ENCODE results near the gene FAM131A. TPM values are rescaled to one million over a fixed set of nuclear protein-coding genes. Genes with fewer than 3 reads are reported as not detected.

FAM131A gene
- total and polyA plus RNA-seq, 2 donors (not counting 3 experiments of a cell fraction or from before 2014, with no cell fraction given): 19.9 to 29.9 TPM

GRCh38 chr3:184299488-184300377 is 37.7 kb upstream of the FAM131A start:
- Histone ChIP-seq H3K27ac (ENCODE audit: insufficient read depth, low read depth, low read length) (peak overlapping the region; percentile 70), H2AFZ (ENCODE audit: low read depth, low read length) (no peak overlapping the region), H3K4me3 (replicated peaks in 1 of 3; ENCODE audit: insufficient read depth in 1 of 3, low read depth in 1 of 3, low read length in 3 of 3) (peak overlapping the region; percentile 71 to 89 (median 88)), H3K9me3 (replicated peaks; ENCODE audit: control insufficient read depth, insufficient read depth, low read length) (no peaks in the 10 kb centered on the region), H4K20me1 (replicated peaks; ENCODE audit: control insufficient read depth, extremely low read depth, insufficient read depth, low read length) (no peaks in the 10 kb centered on the region), H3K4me2 (ENCODE audit: insufficient read depth, low read length) (peak overlapping the region; percentile 87), H3K9ac (replicated peaks; ENCODE audit: extremely low read depth, insufficient read depth, low read length) (peak overlapping the region; percentile 90), H3K4me1 (ENCODE audit: control insufficient read depth, extremely low read depth, insufficient read depth, low read length) (peaks cover 13% of the 10 kb centered on the region), H3K27me3 (ENCODE audit: control insufficient read depth in 2 of 2, insufficient read depth in 2 of 2, low read length in 2 of 2) (peaks cover 0 to 3% of the 10 kb centered on the region in 2 experiments), H3K36me3 (ENCODE audit: control insufficient read depth in 2 of 2, extremely low read depth in 1 of 2, insufficient read depth in 2 of 2, low read length in 2 of 2) (peaks cover 27 to 31% of the 10 kb centered on the region in 2 experiments), H3K9me1 (replicated peaks; ENCODE audit: control insufficient read depth, extremely low read depth, insufficient read depth, low read length) (no peaks in the 10 kb centered on the region), H3K79me2 (ENCODE audit: control insufficient read depth, insufficient read depth, low read length) (peaks cover 51% of the 10 kb centered on the region)
- TSS peak; percentile 95 for BruUV-seq (replicated peaks)
- no peak for FAIRE-seq
- intact Hi-C loops (cut with micrococcal nuclease) (loop anchor here (1.0 to 2.0 kb wide), 5 partner anchors 15 to 125 kb away; partner anchors contain the start of genes AP2M1, EEF1AKMT4 and EIF4G1), dilution Hi-C loops (cut with MboI; ENCODE audit: extremely low pct_ligation_motif_present, low sequenced_read_pairs) (no loop called here)
- ChIA-PET POLR2A (no interaction called here), CTCF (interaction anchor here (1.0 to 1.5 kb wide), 3 partner anchors 12 to 404 kb away, joined by 3 to 4 read pairs (median 4); no protein-coding TSS in a partner anchor)
- TF ChIP-seq POLR2AphosphoS5 (IDR thresholded peaks at IDR 0.05; ENCODE audit: insufficient read depth, low read depth, low read length): peak; percentile 39
- no peak for TF ChIP-seq MYC (IDR thresholded peaks at IDR 0.05; ENCODE audit: low read depth, low read length)
- TF ChIP-seq POLR2A (IDR thresholded peaks at IDR 0.05; ENCODE audit: low read depth, low read length): no peak
- DNase-seq (ENCODE audit: low read depth, low spot score): peak; percentile 67

- FAIRE-seq (peak; percentile 83), DNase-seq (ENCODE audit: low read depth, low spot score) (peak; percentile 29)
- H3K9me3 ChIP-seq (replicated peaks; ENCODE audit: control insufficient read depth, insufficient read depth, low read length): no peaks in the 10 kb centered on the region
- H3K9ac ChIP-seq (replicated peaks; ENCODE audit: extremely low read depth, insufficient read depth, low read length): peak overlapping the region; percentile 90
- H4K20me1 ChIP-seq (replicated peaks; ENCODE audit: control insufficient read depth, extremely low read depth, insufficient read depth, low read length): no peaks in the 10 kb centered on the region
- peaks cover 54% of the 10 kb centered on the region for H3K79me2 ChIP-seq (ENCODE audit: control insufficient read depth, insufficient read depth, low read length)
- peak overlapping the region; percentile 87 for H3K4me2 ChIP-seq (ENCODE audit: insufficient read depth, low read length)
- no TSS peak for BruUV-seq (replicated peaks)
- ChIA-PET POLR2A (no interaction called here), CTCF (interaction anchor here (1.4 to 1.5 kb wide), 2 partner anchors 11 to 40 kb away, joined by 3 to 4 read pairs; no protein-coding TSS in a partner anchor)
- no peaks in the 10 kb centered on the region for H3K27me3 ChIP-seq (ENCODE audit: control insufficient read depth in 2 of 2, insufficient read depth in 2 of 2, low read length in 2 of 2)
- peaks cover 28 to 31% of the 10 kb centered on the region in 2 experiments for H3K36me3 ChIP-seq (ENCODE audit: control insufficient read depth in 2 of 2, extremely low read depth in 1 of 2, insufficient read depth in 2 of 2, low read length in 2 of 2)
- intact Hi-C loops (cut with micrococcal nuclease) (no loop called here), dilution Hi-C loops (cut with MboI; ENCODE audit: extremely low pct_ligation_motif_present, low sequenced_read_pairs) (no loop called here)
- H3K27ac ChIP-seq (ENCODE audit: insufficient read depth, low read depth, low read length): peak overlapping the region; percentile 70
- no peak overlapping the region for H2AFZ ChIP-seq (ENCODE audit: low read depth, low read length)
- H3K9me1 ChIP-seq (replicated peaks; ENCODE audit: control insufficient read depth, extremely low read depth, insufficient read depth, low read length): no peaks in the 10 kb centered on the region
- H3K4me3 ChIP-seq (replicated peaks in 1 of 3; ENCODE audit: insufficient read depth in 1 of 3, low read depth in 1 of 3, low read length in 3 of 3): peak overlapping the region in 2 of 3 experiments; percentile 88 to 89
- peak; percentile 78 for TF ChIP-seq FOS (IDR thresholded peaks at IDR 0.05; ENCODE audit: borderline replicate concordance, insufficient read depth, low read length)
- no peak for TF ChIP-seq CTCF (IDR thresholded peaks at IDR 0.05; ENCODE audit: extremely low read depth in 1 of 2, insufficient read depth in 1 of 2, low read depth in 1 of 2, low read length in 2 of 2)
- no peak for TF ChIP-seq POLR2A (IDR thresholded peaks at IDR 0.05; ENCODE audit: low read depth, low read length)
- TF ChIP-seq MAX (IDR thresholded peaks at IDR 0.05; ENCODE audit: insufficient read depth, insufficient read length): no peak
- TF ChIP-seq JUN (IDR thresholded peaks at IDR 0.05; ENCODE audit: borderline replicate concordance, insufficient read depth, insufficient read length, low read depth): peak; percentile 52
- no peak for TF ChIP-seq GATA2 (IDR thresholded peaks at IDR 0.05; ENCODE audit: insufficient read depth, insufficient read length, low read depth, low read length)
- peaks cover 13% of the 10 kb centered on the region for H3K4me1 ChIP-seq (ENCODE audit: control insufficient read depth, extremely low read depth, insufficient read depth, low read length)
Measured at GRCh38 chr3:184300378-184300720, 37.1 kb upstream of the FAM131A start.

Measured in endothelial cell of umbilical vein (primary cell).